GM12878 (cell line): ENCODE measurements around the gene TLCD2. TPM values are rescaled to one million over a fixed set of nuclear protein-coding genes. Genes with fewer than 3 reads are reported as not detected.
A peak's percentile ranks its signal among the peaks of the same experiment; 100 is the strongest.

Experiments used
- ATAC-seq: fragments of 200-7000 bp; cut with Tn5 transposase; 3 replicates; pipeline ENCODE4 v1.9.1; 2020; ENCODE audit warnings: mild to moderate bottlenecking, moderate library complexity
- BruUV-seq: library from RNA; stranded (reverse); fragments of 400-500 nt; replicated peaks from 2 replicates; lab custom pipeline; 2021; lab: Mats Ljungman, UMichigan
- CTCF ChIA-PET: fragments of 300-600 bp; sonication (Branson Sonifier 250); formaldehyde crosslinking; extraction: SDS; loops from one replicate; lab custom pipeline; 2021; ENCODE audit warnings: inconsistent platforms; lab: Yijun Ruan, JAX
- POLR2A ChIA-PET: fragments of 350-600 bp; formaldehyde crosslinking; extraction: SDS; loops from one replicate; lab custom pipeline; 2021; ENCODE audit warnings: inconsistent platforms; lab: Charles Lee
- RAD21 ChIA-PET: fragments of 300-600 bp; sonication (Branson Sonifier 250); formaldehyde crosslinking; loops from one replicate; lab custom pipeline; 2023; ENCODE audit warnings: antibody characterized with exemption; ENCODE audit not compliant: unreplicated experiment; lab: Charles Lee
- SMC1A ChIA-PET: fragments of 300-600 bp; sonication (Branson Sonifier 250); formaldehyde crosslinking; loops from one replicate; lab custom pipeline; 2023; ENCODE audit not compliant: unreplicated experiment, uncharacterized antibody; lab: Charles Lee
- DNase-seq: peaks from one replicate; pipeline ENCODE4 v3.0.0-alpha.2; 2011; ENCODE audit warnings: low read depth, low spot score
- FAIRE-seq: peaks from 3 replicates; lab custom pipeline; 2011; peaks lifted over from hg19 to GRCh38; lab: Jason Lieb, UNC
- H2AFZ ChIP-seq: 2 replicates; pipeline ENCODE4 v1.6.0; 2011; ENCODE audit warnings: low read depth, low read length, control low read depth; ENCODE audit not compliant: control insufficient read depth
- H3K27ac ChIP-seq: 2 replicates; pipeline ENCODE4 v1.5.1; 2011; ENCODE audit warnings: control low read depth; ENCODE audit not compliant: control insufficient read depth, insufficient read depth
- H3K27me3 ChIP-seq, 2 experiments: replicated peaks in 1 of 2; 2 replicates each; pipeline versions ENCODE4 v1.6.0 to v1.6.1; 2011; ENCODE audit warnings: low read length in 1 of 2; ENCODE audit not compliant: control insufficient read depth in 2 of 2, insufficient read depth in 2 of 2
- H3K36me3 ChIP-seq, 2 experiments: 2 replicates each; pipeline ENCODE4 v1.5.1; 2011; ENCODE audit warnings: low read length in 1 of 2; ENCODE audit not compliant: control insufficient read depth in 2 of 2, insufficient read depth in 2 of 2
- H3K4me1 ChIP-seq: 2 replicates; pipeline ENCODE4 v1.6.1; 2011; ENCODE audit warnings: mild to moderate bottlenecking, low read length, moderate library complexity, mixed read lengths; ENCODE audit not compliant: control insufficient read depth, insufficient read depth
- H3K4me2 ChIP-seq: 2 replicates; pipeline ENCODE4 v1.6.0; 2011; ENCODE audit warnings: control low read depth; ENCODE audit not compliant: control insufficient read depth, insufficient read depth
- H3K4me3 ChIP-seq: fragments of 200-600 bp; sonication (generic); 2 replicates; pipeline ENCODE4 v1.5.1; 2016
- H3K79me2 ChIP-seq: 2 replicates; pipeline ENCODE4 v1.6.0; 2011; ENCODE audit warnings: low read length; ENCODE audit not compliant: control insufficient read depth, insufficient read depth
- H3K9ac ChIP-seq: 2 replicates; pipeline ENCODE4 v1.8.0; 2011; ENCODE audit warnings: low read length, control low read depth, mixed read lengths; ENCODE audit not compliant: control insufficient read depth, insufficient read depth
- H3K9me3 ChIP-seq: replicated peaks from 3 replicates; pipeline ENCODE4 v1.5.1; 2011; ENCODE audit warnings: mild to moderate bottlenecking, low read length; ENCODE audit not compliant: control insufficient read depth, insufficient read depth
- H4K20me1 ChIP-seq: 2 replicates; pipeline ENCODE4 v1.6.0; 2011; ENCODE audit not compliant: control insufficient read depth, insufficient read depth
- ETV6 ChIP-seq, 2 experiments: fragments of 450-650 bp in 1 of 2; IDR thresholded peaks in 1 of 2; conservative IDR thresholded peaks in 1 of 2; 2 replicates each; pipeline ENCODE4 v1.6.1; 2014; ENCODE audit warnings: antibody characterized with exemption in 1 of 2, borderline replicate concordance in 1 of 2, low read depth in 1 of 2, mild to moderate bottlenecking in 1 of 2, moderate library complexity in 1 of 2
- IKZF1 ChIP-seq: fragments of 450-650 bp; conservative IDR thresholded peaks from 2 replicates; pipeline ENCODE4 v1.6.1; 2017; ENCODE audit warnings: antibody characterized with exemption, mild to moderate bottlenecking
- RBBP5 ChIP-seq: fragments of 200-600 bp; sonication (generic); conservative IDR thresholded peaks from 2 replicates; pipeline ENCODE4 v1.6.1; 2016
- REST ChIP-seq: IDR thresholded peaks from 2 replicates; pipeline ENCODE4 v1.6.1; 2012; ENCODE audit warnings: mild to moderate bottlenecking, low read depth, low read length
- WGBS: methylation state at CpG from one replicate; pipeline ENCODE4 v1.1.6; 2016; ENCODE audit warnings: low lambda C conversion rate; ENCODE audit not compliant: insufficient replicate concordance, insufficient coverage; ENCODE audit errors: missing lambda C conversion rate; 5-methylcytosine and 5-hydroxymethylcytosine counted together
- in situ Hi-C: fragments of 300-500 bp; cut with MboI; formaldehyde crosslinking; loops from 9 replicates; pipeline ENCODE4 v1.14.3; 2018; ENCODE audit warnings: mixed read lengths
- intact Hi-C: fragments of 100-400 bp; cut with micrococcal nuclease; formaldehyde crosslinking; loops from one replicate; pipeline ENCODE4 v1.14.2; 2022; ENCODE audit not compliant: unreplicated experiment
- polyA plus RNA-seq, 11 experiments: library from polyadenylated mRNA; depleted of rRNA in 4 of 11; unstranded in 6 of 11; stranded (reverse) in 5 of 11; fragments of >200 nt; fragmentation: Nextera tagmentation in 4 of 11; fragmentation: Illumina TruSeq in 1 of 11; extraction: Ambion mirVana in 4 of 11; extraction: Trizol in 1 of 11; gene quantifications; 1 replicate in 1 of 11; 2 replicates in 10 of 11; pipeline versions ENCODE4 v1.2.1 to v1.2.3, GENCODE V29; 2011 to 2016; ENCODE audit warnings: inconsistent platforms in 2 of 11, missing spikeins in 2 of 11, low read depth in 1 of 11
- total RNA-seq, 4 experiments: library from RNA; depleted of rRNA in 3 of 4; stranded (reverse); fragments of >200 nt in 3 of 4; fragmentation: Illumina TruSeq in 1 of 4; extraction: Trizol in 1 of 4; gene quantifications; 2 replicates each; pipeline versions ENCODE4 v1.2.1 to v1.2.3, GENCODE V29; 2013 to 2021

TLCD2 gene
- total and polyA plus RNA-seq, 10 of the 15 experiments (the other 5 are each of a cell fraction or from before 2014, with no cell fraction given), result 0.02 to 0.15 (median 0.05) TPM; not detected in 2

GRCh38 chr17:1683459-1683858, 26.7 kb downstream of the TLCD2 start:
- ATAC-seq (no peak), FAIRE-seq (no peak), DNase-seq (no peak)
- SMC1A ChIA-PET, result interaction anchor here (0.6 to 1.6 kb wide), 3 partner anchors 10 to 351 kb away, joined by 3 to 4 read pairs (median 3); no protein-coding TSS in a partner anchor
- POLR2A ChIA-PET, result interaction anchor here (0.7 to 1.7 kb wide), 5 partner anchors 17 to 709 kb away, joined by 3 to 11 read pairs (median 3); no protein-coding TSS in a partner anchor
- BruUV-seq, result no TSS peak
- Histone ChIP-seq H3K4me1 (no peaks in the 10 kb centered on the region), H3K9ac (peak overlapping the region; percentile 83), H4K20me1 (no peaks in the 10 kb centered on the region), H3K36me3 (peaks cover 19 to 36% of the 10 kb centered on the region in 2 experiments), H3K4me2 (peak overlapping the region; percentile 55), H2AFZ (no peak overlapping the region), H3K9me3 (no peaks in the 10 kb centered on the region), H3K27ac (no peak overlapping the region), H3K79me2 (peaks cover 30% of the 10 kb centered on the region), H3K4me3 (peak overlapping the region; percentile 96), H3K27me3 (no peaks in the 10 kb centered on the region)
- no peak for TF ChIP-seq IKZF1
- TF ChIP-seq RBBP5, result no peak
- TF ChIP-seq REST, result no peak
- TF ChIP-seq ETV6 (conservative IDR thresholded peaks at IDR 0.05 in 1 of 2, IDR thresholded peaks at IDR 0.05 in 1 of 2; ENCODE audit: borderline replicate concordance in 1 of 2, low read depth in 1 of 2), result no peak
- 55% methylated on average over 5 of the region's 5 CpGs for WGBS
- intact Hi-C loops, result no loop called here
- CTCF ChIA-PET, result interaction anchor here (0.6 to 2.1 kb wide), 5 partner anchors 14 to 715 kb away, joined by 3 to 9 read pairs (median 3); no protein-coding TSS in a partner anchor
- in situ Hi-C loops, result no loop called here
- RAD21 ChIA-PET, result interaction anchor here (0.8 to 1.9 kb wide), 4 partner anchors 31 to 38 kb away, joined by 3 to 8 read pairs (median 4); partner anchors contain the start of gene RILP
